ENCODE measurements around the gene NR5A2.

NR5A2 gene

GRCh38 chr1:200036619-200037270, 9.2 kb downstream of the NR5A2 start:
- no peak for DNase-seq (ENCODE audit: low read depth)

GRCh38 chr1:200037501-200037900, 10.0 kb downstream of the NR5A2 start:
- DNase-seq (ENCODE audit: low read depth), result no peak

- DNase-seq (ENCODE audit: low read depth), result no peak
Observed at GRCh38 chr1:200037904-200038303, 10.4 kb downstream of the NR5A2 start.

- DNase-seq (ENCODE audit: low read depth), result no peak
Observed at GRCh38 chr1:200038325-200038980, 10.9 kb downstream of the NR5A2 start.

- DNase-seq (ENCODE audit: low read depth), result no peak
Observed at GRCh38 chr1:200038981-200039848, 11.7 kb downstream of the NR5A2 start.

- no peak for DNase-seq (ENCODE audit: low read depth)
Observed at GRCh38 chr1:200039849-200040474, 12.5 kb downstream of the NR5A2 start.

GRCh38 chr1:200040481-200041138, 13.1 kb downstream of the NR5A2 start:
- DNase-seq (ENCODE audit: low read depth), result no peak

- no peak for DNase-seq (ENCODE audit: low read depth)
Observed at GRCh38 chr1:200041337-200042118, 14.0 kb downstream of the NR5A2 start.

- DNase-seq (ENCODE audit: low read depth), result no peak
Observed at GRCh38 chr1:200042119-200042551, 14.6 kb downstream of the NR5A2 start.

GRCh38 chr1:200042552-200043335, 15.2 kb downstream of the NR5A2 start:
- DNase-seq (ENCODE audit: low read depth), result no peak

- DNase-seq (ENCODE audit: low read depth), result no peak
Observed at GRCh38 chr1:200043336-200043668, 15.8 kb downstream of the NR5A2 start.

GRCh38 chr1:200046115-200046514, 18.6 kb downstream of the NR5A2 start:
- DNase-seq (ENCODE audit: low read depth), result no peak

- DNase-seq (ENCODE audit: low read depth), result no peak
Observed at GRCh38 chr1:200048244-200048643, 20.7 kb downstream of the NR5A2 start.

- DNase-seq (ENCODE audit: low read depth), result no peak
Observed at GRCh38 chr1:200049810-200050209, 22.3 kb downstream of the NR5A2 start.

- no peak for DNase-seq (ENCODE audit: low read depth)
Observed at GRCh38 chr1:200051620-200052019, 24.1 kb downstream of the NR5A2 start.

GRCh38 chr1:200053091-200053490, 25.6 kb downstream of the NR5A2 start:
- DNase-seq (ENCODE audit: low read depth), result no peak

GRCh38 chr1:200053646-200054045, 26.1 kb downstream of the NR5A2 start:
- DNase-seq (ENCODE audit: low read depth), result no peak

- no peak for DNase-seq (ENCODE audit: low read depth)
Observed at GRCh38 chr1:200058341-200058740, 30.8 kb downstream of the NR5A2 start.

- no peak for DNase-seq (ENCODE audit: low read depth)
Observed at GRCh38 chr1:200062143-200062542, 34.6 kb downstream of the NR5A2 start.

GRCh38 chr1:200072636-200073285, 45.3 kb downstream of the NR5A2 start:
- DNase-seq (ENCODE audit: low read depth), result no peak

Measured in GM04503 (cell line).